HAP-1 (cell line): ENCODE results near the gene NPC2.

ENCODE experiments used
- DNase-seq, 2 experiments: peaks; one replicate each; pipeline ENCODE4 v3.0.0-alpha.2; 2016 to 2020; ENCODE audit warnings: low spot score in 2 of 2
- H3K27me3 ChIP-seq: fragments of 250-450 bp; sonication (Bioruptor Pico); 2 replicates; pipeline ENCODE4 v1.5.1; 2020; ENCODE audit warnings: low read depth, mild to moderate bottlenecking, moderate library complexity
- H3K36me3 ChIP-seq: fragments of 250-450 bp; sonication (Bioruptor Pico); replicated peaks from 2 replicates; pipeline ENCODE4 v1.5.1; 2020; ENCODE audit warnings: mild to moderate bottlenecking
- H3K4me1 ChIP-seq: fragments of 250-450 bp; sonication (Bioruptor Pico); 2 replicates; pipeline ENCODE4 v1.5.1; 2020; ENCODE audit warnings: mild to moderate bottlenecking
- H3K4me3 ChIP-seq: fragments of 250-450 bp; sonication (Bioruptor Pico); 2 replicates; pipeline ENCODE4 v1.5.1; 2020; ENCODE audit warnings: mild to moderate bottlenecking, moderate library complexity
- H3K9me3 ChIP-seq: fragments of 250-450 bp; sonication (Bioruptor Pico); 2 replicates; pipeline ENCODE4 v1.5.1; 2020; ENCODE audit warnings: mild to moderate bottlenecking, moderate library complexity
- in situ Hi-C: fragments of 300-500 bp; cut with MboI; formaldehyde crosslinking; loops from 3 replicates; pipeline ENCODE4 v1.14.3; 2020; ENCODE audit warnings: low sequenced_read_pairs, inconsistent platforms, mixed read lengths

Gene NPC2

GRCh38 chr14:74511966-74512830 is 19.1 kb upstream of the NPC2 start:
- no peak for DNase-seq
- in situ Hi-C loops = no loop called here
- Histone ChIP-seq H3K9me3 (no peaks in the 10 kb centered on the region), H3K36me3 (no peaks in the 10 kb centered on the region), H3K27me3 (no peaks in the 10 kb centered on the region), H3K4me3 (no peak overlapping the region), H3K4me1 (no peaks in the 10 kb centered on the region; the same call in 1 of the 2 replicates)

GRCh38 chr14:74510959-74511409 is 17.9 kb upstream of the NPC2 start:
- Histone ChIP-seq H3K4me1 (no peaks in the 10 kb centered on the region; the same call in 1 of the 2 replicates), H3K27me3 (no peaks in the 10 kb centered on the region), H3K4me3 (no peak overlapping the region), H3K36me3 (no peaks in the 10 kb centered on the region), H3K9me3 (no peaks in the 10 kb centered on the region)
- no peak for DNase-seq
- in situ Hi-C loops = no loop called here

GRCh38 chr14:74510223-74510931 is 17.3 kb upstream of the NPC2 start:
- in situ Hi-C loops = no loop called here

GRCh38 chr14:74509587-74510222 is 16.6 kb upstream of the NPC2 start:
- Histone ChIP-seq H3K4me1 (no peaks in the 10 kb centered on the region; the same call in 1 of the 2 replicates), H3K4me3 (no peak overlapping the region), H3K36me3 (no peaks in the 10 kb centered on the region), H3K27me3 (no peaks in the 10 kb centered on the region), H3K9me3 (no peaks in the 10 kb centered on the region)
- in situ Hi-C loops = no loop called here
- no peak for DNase-seq

More at GRCh38 chr14:74510223-74510931, 17.3 kb upstream of the NPC2 start:
- H3K27me3 ChIP-seq = no peaks in the 10 kb centered on the region
- no peaks in the 10 kb centered on the region for H3K36me3 ChIP-seq
- H3K4me3 ChIP-seq = no peak overlapping the region
- no peak for DNase-seq
- no peaks in the 10 kb centered on the region; the same call in 1 of the 2 replicates for H3K4me1 ChIP-seq
- H3K9me3 ChIP-seq = no peaks in the 10 kb centered on the region

- DNase-seq = no peak
- Histone ChIP-seq H3K36me3 (no peaks in the 10 kb centered on the region), H3K4me3 (no peak overlapping the region), H3K9me3 (no peaks in the 10 kb centered on the region), H3K27me3 (no peaks in the 10 kb centered on the region), H3K4me1 (no peaks in the 10 kb centered on the region; the same call in 1 of the 2 replicates)
- in situ Hi-C loops = no loop called here
Measured at GRCh38 chr14:74508844-74509428, 15.8 kb upstream of the NPC2 start.

- H3K36me3 ChIP-seq = no peaks in the 10 kb centered on the region
- in situ Hi-C loops = no loop called here
- no peaks in the 10 kb centered on the region; the same call in 1 of the 2 replicates for H3K4me1 ChIP-seq
- DNase-seq = peak; percentile 28 to 51
- no peaks in the 10 kb centered on the region for H3K9me3 ChIP-seq
- H3K4me3 ChIP-seq = no peak overlapping the region
- no peaks in the 10 kb centered on the region for H3K27me3 ChIP-seq
Measured at GRCh38 chr14:74508292-74508731, 15.2 kb upstream of the NPC2 start.

- no peak for DNase-seq
- Histone ChIP-seq H3K36me3 (no peaks in the 10 kb centered on the region), H3K27me3 (no peaks in the 10 kb centered on the region)
Measured at GRCh38 chr14:74507840-74508239, 14.7 kb upstream of the NPC2 start.

GRCh38 chr14:74507085-74507484 is 14.0 kb upstream of the NPC2 start:
- in situ Hi-C loops = no loop called here
- H3K4me3 ChIP-seq = no peak overlapping the region
- H3K4me1 ChIP-seq = no peaks in the 10 kb centered on the region; the same call in 1 of the 2 replicates
- no peaks in the 10 kb centered on the region for H3K9me3 ChIP-seq
- DNase-seq = no peak
- no peaks in the 10 kb centered on the region for H3K27me3 ChIP-seq
- no peaks in the 10 kb centered on the region for H3K36me3 ChIP-seq

More at GRCh38 chr14:74507840-74508239, 14.7 kb upstream of the NPC2 start:
- Histone ChIP-seq H3K9me3 (no peaks in the 10 kb centered on the region), H3K4me3 (no peak overlapping the region), H3K4me1 (no peaks in the 10 kb centered on the region; the same call in 1 of the 2 replicates)
- in situ Hi-C loops = no loop called here

GRCh38 chr14:74506411-74506851 is 13.3 kb upstream of the NPC2 start:
- H3K27me3 ChIP-seq = no peaks in the 10 kb centered on the region
- H3K9me3 ChIP-seq = no peaks in the 10 kb centered on the region
- no peak for DNase-seq
- H3K4me3 ChIP-seq = no peak overlapping the region
- in situ Hi-C loops = no loop called here
- no peaks in the 10 kb centered on the region for H3K36me3 ChIP-seq
- H3K4me1 ChIP-seq = no peaks in the 10 kb centered on the region; the same call in 1 of the 2 replicates

GRCh38 chr14:74505831-74506230 is 12.7 kb upstream of the NPC2 start:
- Histone ChIP-seq H3K4me3 (no peak overlapping the region), H3K9me3 (no peaks in the 10 kb centered on the region), H3K36me3 (no peaks in the 10 kb centered on the region), H3K27me3 (no peaks in the 10 kb centered on the region), H3K4me1 (no peaks in the 10 kb centered on the region; the same call in none of the 2 replicates)
- no peak for DNase-seq
- in situ Hi-C loops = no loop called here

GRCh38 chr14:74504874-74505720 is 12.0 kb upstream of the NPC2 start:
- no peak for DNase-seq
- H3K36me3 ChIP-seq = no peaks in the 10 kb centered on the region
- in situ Hi-C loops = no loop called here
- no peak overlapping the region for H3K4me3 ChIP-seq
- no peaks in the 10 kb centered on the region for H3K27me3 ChIP-seq
- no peaks in the 10 kb centered on the region; the same call in none of the 2 replicates for H3K4me1 ChIP-seq
- no peaks in the 10 kb centered on the region for H3K9me3 ChIP-seq

GRCh38 chr14:74504412-74504811 is 11.3 kb upstream of the NPC2 start:
- no peaks in the 10 kb centered on the region; the same call in none of the 2 replicates for H3K4me1 ChIP-seq
- in situ Hi-C loops = no loop called here

More at GRCh38 chr14:74504412-74504811, 11.3 kb upstream of the NPC2 start:
- Histone ChIP-seq H3K9me3 (no peaks in the 10 kb centered on the region), H3K36me3 (no peaks in the 10 kb centered on the region), H3K4me3 (no peak overlapping the region), H3K27me3 (no peaks in the 10 kb centered on the region)
- DNase-seq = no peak
